ENCODE measurements around the gene PRPSAP1. TPM values are rescaled to one million over a fixed set of nuclear protein-coding genes. Genes with fewer than 3 reads are reported as not detected.

Gene PRPSAP1
- 23.4 TPM for total RNA-seq

GRCh38 chr17:76353599-76354316, at the start of gene PRPSAP1:
Gene PRPSAP1, minus strand, starts transcription at chr17:76353916. Its CDS starts 213 bp downstream, at chr17:76353703.
- Histone ChIP-seq H3K4me1 (ENCODE audit: insufficient read depth, low read length) (peaks cover 16% of the 10 kb centered on the region), H3K9me3 (ENCODE audit: low read depth, low read length) (no peaks in the 10 kb centered on the region), H3K4me3 (ENCODE audit: low read length) (peak within 1 kb of the TSS; percentile 69), H3K27me3 (ENCODE audit: insufficient read depth, low read length) (no peaks in the 10 kb centered on the region)

GRCh38 chr17:76402711-76403110, 49.0 kb upstream of the PRPSAP1 start:
- Histone ChIP-seq H3K4me3 (ENCODE audit: low read length) (no peak overlapping the region), H3K9me3 (ENCODE audit: low read depth, low read length) (no peaks in the 10 kb centered on the region), H3K27me3 (ENCODE audit: insufficient read depth, low read length) (no peaks in the 10 kb centered on the region), H3K4me1 (ENCODE audit: insufficient read depth, low read length) (peaks cover 18% of the 10 kb centered on the region)

GRCh38 chr17:76399175-76400172, 45.8 kb upstream of the PRPSAP1 start:
- no peak overlapping the region for H3K4me3 ChIP-seq (ENCODE audit: low read length)
- H3K27me3 ChIP-seq (ENCODE audit: insufficient read depth, low read length), result no peaks in the 10 kb centered on the region
- H3K9me3 ChIP-seq (ENCODE audit: low read depth, low read length), result no peaks in the 10 kb centered on the region
- no peaks in the 10 kb centered on the region for H3K4me1 ChIP-seq (ENCODE audit: insufficient read depth, low read length)

GRCh38 chr17:76398523-76399174, 44.9 kb upstream of the PRPSAP1 start:
- Histone ChIP-seq H3K4me1 (ENCODE audit: insufficient read depth, low read length) (no peaks in the 10 kb centered on the region), H3K4me3 (ENCODE audit: low read length) (no peak overlapping the region), H3K9me3 (ENCODE audit: low read depth, low read length) (no peaks in the 10 kb centered on the region), H3K27me3 (ENCODE audit: insufficient read depth, low read length) (no peaks in the 10 kb centered on the region)

- H3K9me3 ChIP-seq (ENCODE audit: low read depth, low read length), result no peaks in the 10 kb centered on the region
- H3K27me3 ChIP-seq (ENCODE audit: insufficient read depth, low read length), result no peaks in the 10 kb centered on the region
- no peaks in the 10 kb centered on the region for H3K4me1 ChIP-seq (ENCODE audit: insufficient read depth, low read length)
- no peak overlapping the region for H3K4me3 ChIP-seq (ENCODE audit: low read length)
Measured at GRCh38 chr17:76397687-76398522, 44.2 kb upstream of the PRPSAP1 start.

- Histone ChIP-seq H3K4me1 (ENCODE audit: insufficient read depth, low read length) (no peaks in the 10 kb centered on the region), H3K9me3 (ENCODE audit: low read depth, low read length) (no peaks in the 10 kb centered on the region), H3K27me3 (ENCODE audit: insufficient read depth, low read length) (no peaks in the 10 kb centered on the region), H3K4me3 (ENCODE audit: low read length) (no peak overlapping the region)
Measured at GRCh38 chr17:76397184-76397583, 43.5 kb upstream of the PRPSAP1 start.

- H3K4me1 ChIP-seq (ENCODE audit: insufficient read depth, low read length), result no peaks in the 10 kb centered on the region
- H3K27me3 ChIP-seq (ENCODE audit: insufficient read depth, low read length), result no peaks in the 10 kb centered on the region
- H3K9me3 ChIP-seq (ENCODE audit: low read depth, low read length), result no peaks in the 10 kb centered on the region
- no peak overlapping the region for H3K4me3 ChIP-seq (ENCODE audit: low read length)
Measured at GRCh38 chr17:76395980-76396379, 42.3 kb upstream of the PRPSAP1 start.

GRCh38 chr17:76394166-76394565, 40.5 kb upstream of the PRPSAP1 start:
- Histone ChIP-seq H3K4me1 (ENCODE audit: insufficient read depth, low read length) (no peaks in the 10 kb centered on the region), H3K9me3 (ENCODE audit: low read depth, low read length) (no peaks in the 10 kb centered on the region), H3K27me3 (ENCODE audit: insufficient read depth, low read length) (no peaks in the 10 kb centered on the region), H3K4me3 (ENCODE audit: low read length) (no peak overlapping the region)

GRCh38 chr17:76391200-76391715, 37.5 kb upstream of the PRPSAP1 start:
- H3K9me3 ChIP-seq (ENCODE audit: low read depth, low read length), result no peaks in the 10 kb centered on the region
- no peaks in the 10 kb centered on the region for H3K4me1 ChIP-seq (ENCODE audit: insufficient read depth, low read length)
- H3K4me3 ChIP-seq (ENCODE audit: low read length), result no peak overlapping the region
- no peaks in the 10 kb centered on the region for H3K27me3 ChIP-seq (ENCODE audit: insufficient read depth, low read length)

- H3K9me3 ChIP-seq (ENCODE audit: low read depth, low read length), result no peaks in the 10 kb centered on the region
- no peak overlapping the region for H3K4me3 ChIP-seq (ENCODE audit: low read length)
- H3K27me3 ChIP-seq (ENCODE audit: insufficient read depth, low read length), result peaks cover 5% of the 10 kb centered on the region
- peaks cover 12% of the 10 kb centered on the region for H3K4me1 ChIP-seq (ENCODE audit: insufficient read depth, low read length)
Measured at GRCh38 chr17:76390003-76390421, 36.3 kb upstream of the PRPSAP1 start.

- no peaks in the 10 kb centered on the region for H3K9me3 ChIP-seq (ENCODE audit: low read depth, low read length)
Measured at GRCh38 chr17:76388966-76389888, 35.5 kb upstream of the PRPSAP1 start.

GRCh38 chr17:76386966-76387765, 33.5 kb upstream of the PRPSAP1 start:
- no peaks in the 10 kb centered on the region for H3K9me3 ChIP-seq (ENCODE audit: low read depth, low read length)
- H3K27me3 ChIP-seq (ENCODE audit: insufficient read depth, low read length), result peaks cover 6% of the 10 kb centered on the region
- peaks cover 33% of the 10 kb centered on the region for H3K4me1 ChIP-seq (ENCODE audit: insufficient read depth, low read length)
- no peak overlapping the region for H3K4me3 ChIP-seq (ENCODE audit: low read length)

More at GRCh38 chr17:76388966-76389888, 35.5 kb upstream of the PRPSAP1 start:
- no peak overlapping the region for H3K4me3 ChIP-seq (ENCODE audit: low read length)
- H3K27me3 ChIP-seq (ENCODE audit: insufficient read depth, low read length), result peaks cover 6% of the 10 kb centered on the region
- peaks cover 18% of the 10 kb centered on the region for H3K4me1 ChIP-seq (ENCODE audit: insufficient read depth, low read length)
